H1 (cell line): ENCODE results near the gene SLC38A10. TPM values are rescaled to one million over a fixed set of nuclear protein-coding genes. Genes with fewer than 3 reads are reported as not detected.

ENCODE experiments used
- BRCA1 ChIP-seq: IDR thresholded peaks from 2 replicates; pipeline ENCODE4 v1.6.1; 2012; ENCODE audit warnings: low read depth, low read length, improper control_type of control experiment
- CTBP2 ChIP-seq: IDR thresholded peaks from 2 replicates; pipeline ENCODE4 v1.7.0; 2011; ENCODE audit warnings: borderline replicate concordance, mild to moderate bottlenecking, moderate library complexity, mixed read lengths, low read length; ENCODE audit not compliant: insufficient read depth, insufficient read length
- FOSL1 ChIP-seq: IDR thresholded peaks from 2 replicates; pipeline ENCODE4 v1.6.1; 2011; ENCODE audit warnings: mild to moderate bottlenecking, low read depth, low read length, moderate library complexity; ENCODE audit not compliant: insufficient read depth
- HDAC2 ChIP-seq, 2 experiments: fragments of 300-600 bp in 1 of 2; sonication (generic) in 1 of 2; IDR thresholded peaks; 2 replicates each; pipeline ENCODE4 v1.6.1; 2011 to 2012; ENCODE audit warnings: low read depth in 2 of 2, low read length in 2 of 2, mild to moderate bottlenecking in 2 of 2, moderate library complexity in 2 of 2, borderline replicate concordance in 1 of 2, inconsistent platforms in 1 of 2
- KDM5A ChIP-seq: fragments of 200-600 bp; IDR thresholded peaks from 2 replicates; pipeline ENCODE4 v1.7.1; 2012; ENCODE audit warnings: mild to moderate bottlenecking, low read length, inconsistent platforms, mixed read lengths
- MAX ChIP-seq: IDR thresholded peaks from 2 replicates; pipeline ENCODE4 v1.6.1; 2012; ENCODE audit warnings: inconsistent platforms
- POU5F1 ChIP-seq: IDR thresholded peaks from 2 replicates; pipeline ENCODE4 v1.6.1; 2011; ENCODE audit warnings: low read depth, mild to moderate bottlenecking, low read length, moderate library complexity
- YY1 ChIP-seq: IDR thresholded peaks from 2 replicates; pipeline ENCODE4 v1.6.1; 2011; ENCODE audit warnings: low read depth, mild to moderate bottlenecking, low read length
- polyA plus RNA-seq, 7 experiments: library from polyadenylated mRNA; depleted of rRNA in 3 of 7; stranded (reverse) in 5 of 7; unstranded in 2 of 7; fragments of >200 nt in 5 of 7; fragments of 200-250 nt in 2 of 7; gene quantifications; 1 replicate in 5 of 7; 2 replicates in 1 of 7; 4 replicates in 1 of 7; pipeline versions ENCODE4 v1.2.1 to v1.2.3, GENCODE V29; 2011 to 2013; ENCODE audit warnings: missing spikeins in 2 of 7, mixed read lengths in 2 of 7
- total RNA-seq: library from RNA; stranded (reverse); fragmentation: NEBNext Ultra II Directional; extraction: Animal tissue kit (Norgen Biotek cat#: 25700); gene quantifications from 2 replicates; pipeline ENCODE4 v1.2.1, GENCODE V29; 2021
- TF ChIP-seq, protein P1 (sequence below): fragments of 300-600 bp; sonication (generic); IDR thresholded peaks from 2 replicates; pipeline ENCODE4 v1.7.1; 2012; ENCODE audit warnings: low read length, moderate library complexity, mild to moderate bottlenecking, inconsistent platforms; ENCODE audit not compliant: insufficient replicate concordance

The SLC38A10 gene
- total and polyA plus RNA-seq, 2 of the 8 experiments (the other 6 are each of a cell fraction or from before 2014, with no cell fraction given), result 26.4 to 41.0 TPM

DNA sequence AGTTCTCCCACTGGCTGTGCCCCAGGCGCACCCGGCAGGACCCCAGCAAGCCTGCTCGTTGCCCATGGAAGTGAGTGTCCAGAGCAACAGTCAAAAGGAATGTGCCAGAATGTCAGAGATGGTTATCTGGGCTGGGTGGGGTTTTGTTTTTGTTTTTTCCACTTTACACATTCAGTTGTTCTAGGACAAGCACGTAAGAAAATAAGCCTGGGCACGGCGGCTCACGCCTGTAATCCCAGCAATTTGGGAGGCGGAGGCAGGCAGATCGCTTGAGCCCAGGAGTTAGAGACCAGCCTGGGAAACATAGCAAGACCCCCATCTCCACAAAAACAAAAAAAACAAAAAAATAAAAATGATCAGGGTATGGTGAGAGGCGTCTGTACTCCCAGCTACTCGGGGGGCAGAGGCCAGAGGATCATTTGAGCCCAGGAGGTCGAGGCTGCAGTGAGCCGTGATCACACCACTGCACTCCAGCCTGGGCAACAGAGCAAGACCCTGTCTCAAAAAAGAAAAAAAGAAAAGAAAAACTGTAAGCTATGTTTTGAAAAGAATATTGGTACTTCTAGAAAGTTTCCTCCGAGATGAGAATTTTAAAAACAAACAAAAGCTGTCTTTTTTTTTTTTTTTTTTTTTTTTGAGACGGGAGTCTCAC, 47.6 kb downstream of the SLC38A10 start (continued):
- TF ChIP-seq HDAC2 (IDR thresholded peaks at IDR 0.05; ENCODE audit: borderline replicate concordance in 1 of 2, low read depth in 2 of 2, low read length in 2 of 2), result no peak
- no peak for TF ChIP-seq MAX
- TF ChIP-seq FOSL1, result no peak
- no peak for TF ChIP-seq POU5F1
- no peak for TF ChIP-seq KDM5A
- TF ChIP-seq BRCA1, result no peak
- TF ChIP-seq YY1, result no peak
- TF ChIP-seq, protein P1, sequence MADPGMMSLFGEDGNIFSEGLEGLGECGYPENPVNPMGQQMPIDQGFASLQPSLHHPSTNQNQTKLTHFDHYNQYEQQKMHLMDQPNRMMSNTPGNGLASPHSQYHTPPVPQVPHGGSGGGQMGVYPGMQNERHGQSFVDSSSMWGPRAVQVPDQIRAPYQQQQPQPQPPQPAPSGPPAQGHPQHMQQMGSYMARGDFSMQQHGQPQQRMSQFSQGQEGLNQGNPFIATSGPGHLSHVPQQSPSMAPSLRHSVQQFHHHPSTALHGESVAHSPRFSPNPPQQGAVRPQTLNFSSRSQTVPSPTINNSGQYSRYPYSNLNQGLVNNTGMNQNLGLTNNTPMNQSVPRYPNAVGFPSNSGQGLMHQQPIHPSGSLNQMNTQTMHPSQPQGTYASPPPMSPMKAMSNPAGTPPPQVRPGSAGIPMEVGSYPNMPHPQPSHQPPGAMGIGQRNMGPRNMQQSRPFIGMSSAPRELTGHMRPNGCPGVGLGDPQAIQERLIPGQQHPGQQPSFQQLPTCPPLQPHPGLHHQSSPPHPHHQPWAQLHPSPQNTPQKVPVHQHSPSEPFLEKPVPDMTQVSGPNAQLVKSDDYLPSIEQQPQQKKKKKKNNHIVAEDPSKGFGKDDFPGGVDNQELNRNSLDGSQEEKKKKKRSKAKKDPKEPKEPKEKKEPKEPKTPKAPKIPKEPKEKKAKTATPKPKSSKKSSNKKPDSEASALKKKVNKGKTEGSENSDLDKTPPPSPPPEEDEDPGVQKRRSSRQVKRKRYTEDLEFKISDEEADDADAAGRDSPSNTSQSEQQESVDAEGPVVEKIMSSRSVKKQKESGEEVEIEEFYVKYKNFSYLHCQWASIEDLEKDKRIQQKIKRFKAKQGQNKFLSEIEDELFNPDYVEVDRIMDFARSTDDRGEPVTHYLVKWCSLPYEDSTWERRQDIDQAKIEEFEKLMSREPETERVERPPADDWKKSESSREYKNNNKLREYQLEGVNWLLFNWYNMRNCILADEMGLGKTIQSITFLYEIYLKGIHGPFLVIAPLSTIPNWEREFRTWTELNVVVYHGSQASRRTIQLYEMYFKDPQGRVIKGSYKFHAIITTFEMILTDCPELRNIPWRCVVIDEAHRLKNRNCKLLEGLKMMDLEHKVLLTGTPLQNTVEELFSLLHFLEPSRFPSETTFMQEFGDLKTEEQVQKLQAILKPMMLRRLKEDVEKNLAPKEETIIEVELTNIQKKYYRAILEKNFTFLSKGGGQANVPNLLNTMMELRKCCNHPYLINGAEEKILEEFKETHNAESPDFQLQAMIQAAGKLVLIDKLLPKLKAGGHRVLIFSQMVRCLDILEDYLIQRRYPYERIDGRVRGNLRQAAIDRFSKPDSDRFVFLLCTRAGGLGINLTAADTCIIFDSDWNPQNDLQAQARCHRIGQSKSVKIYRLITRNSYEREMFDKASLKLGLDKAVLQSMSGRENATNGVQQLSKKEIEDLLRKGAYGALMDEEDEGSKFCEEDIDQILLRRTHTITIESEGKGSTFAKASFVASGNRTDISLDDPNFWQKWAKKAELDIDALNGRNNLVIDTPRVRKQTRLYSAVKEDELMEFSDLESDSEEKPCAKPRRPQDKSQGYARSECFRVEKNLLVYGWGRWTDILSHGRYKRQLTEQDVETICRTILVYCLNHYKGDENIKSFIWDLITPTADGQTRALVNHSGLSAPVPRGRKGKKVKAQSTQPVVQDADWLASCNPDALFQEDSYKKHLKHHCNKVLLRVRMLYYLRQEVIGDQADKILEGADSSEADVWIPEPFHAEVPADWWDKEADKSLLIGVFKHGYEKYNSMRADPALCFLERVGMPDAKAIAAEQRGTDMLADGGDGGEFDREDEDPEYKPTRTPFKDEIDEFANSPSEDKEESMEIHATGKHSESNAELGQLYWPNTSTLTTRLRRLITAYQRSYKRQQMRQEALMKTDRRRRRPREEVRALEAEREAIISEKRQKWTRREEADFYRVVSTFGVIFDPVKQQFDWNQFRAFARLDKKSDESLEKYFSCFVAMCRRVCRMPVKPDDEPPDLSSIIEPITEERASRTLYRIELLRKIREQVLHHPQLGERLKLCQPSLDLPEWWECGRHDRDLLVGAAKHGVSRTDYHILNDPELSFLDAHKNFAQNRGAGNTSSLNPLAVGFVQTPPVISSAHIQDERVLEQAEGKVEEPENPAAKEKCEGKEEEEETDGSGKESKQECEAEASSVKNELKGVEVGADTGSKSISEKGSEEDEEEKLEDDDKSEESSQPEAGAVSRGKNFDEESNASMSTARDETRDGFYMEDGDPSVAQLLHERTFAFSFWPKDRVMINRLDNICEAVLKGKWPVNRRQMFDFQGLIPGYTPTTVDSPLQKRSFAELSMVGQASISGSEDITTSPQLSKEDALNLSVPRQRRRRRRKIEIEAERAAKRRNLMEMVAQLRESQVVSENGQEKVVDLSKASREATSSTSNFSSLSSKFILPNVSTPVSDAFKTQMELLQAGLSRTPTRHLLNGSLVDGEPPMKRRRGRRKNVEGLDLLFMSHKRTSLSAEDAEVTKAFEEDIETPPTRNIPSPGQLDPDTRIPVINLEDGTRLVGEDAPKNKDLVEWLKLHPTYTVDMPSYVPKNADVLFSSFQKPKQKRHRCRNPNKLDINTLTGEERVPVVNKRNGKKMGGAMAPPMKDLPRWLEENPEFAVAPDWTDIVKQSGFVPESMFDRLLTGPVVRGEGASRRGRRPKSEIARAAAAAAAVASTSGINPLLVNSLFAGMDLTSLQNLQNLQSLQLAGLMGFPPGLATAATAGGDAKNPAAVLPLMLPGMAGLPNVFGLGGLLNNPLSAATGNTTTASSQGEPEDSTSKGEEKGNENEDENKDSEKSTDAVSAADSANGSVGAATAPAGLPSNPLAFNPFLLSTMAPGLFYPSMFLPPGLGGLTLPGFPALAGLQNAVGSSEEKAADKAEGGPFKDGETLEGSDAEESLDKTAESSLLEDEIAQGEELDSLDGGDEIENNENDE, result no peak
- no peak for TF ChIP-seq CTBP2
